Spleen (tissue), 11 donors: Measurements from ENCODE around the gene CRYBG1. TPM values are rescaled to one million over a fixed set of nuclear protein-coding genes. Genes with fewer than 3 reads are reported as not detected.

Source experiments
- DNase-seq: peaks from one replicate; pipeline ENCODE4 v3.0.0-alpha.2; 2020
- H3K27ac ChIP-seq, 8 donors: fragments of 200-600 bp; sonication (generic) in 7 of 8; 1 replicate in 4 of 8; 2 replicates in 4 of 8; pipeline versions ENCODE4 v1.5.0 to v1.8.0; 2016 to 2021; ENCODE audit warnings: inconsistent platforms in 4 of 8, mild to moderate bottlenecking in 4 of 8, moderate library complexity in 1 of 8
- H3K27me3 ChIP-seq, 7 donors: fragments of 200-600 bp; sonication (generic) in 6 of 7; replicated peaks in 1 of 7; 1 replicate in 4 of 7; 2 replicates in 3 of 7; pipeline versions ENCODE4 v1.5.0 to v1.8.0; 2016 to 2021; ENCODE audit warnings: inconsistent platforms in 3 of 7, mild to moderate bottlenecking in 1 of 7
- H3K36me3 ChIP-seq, 6 donors: fragments of 200-600 bp; sonication (generic) in 5 of 6; 1 replicate in 4 of 6; 2 replicates in 2 of 6; pipeline versions ENCODE4 v1.5.0 to v1.8.0; 2016 to 2021; ENCODE audit warnings: inconsistent platforms in 2 of 6
- H3K4me1 ChIP-seq, 6 donors: fragments of 200-600 bp; sonication (generic) in 5 of 6; 1 replicate in 3 of 6; 2 replicates in 3 of 6; pipeline versions ENCODE4 v1.5.0 to v1.8.0; 2016 to 2021; ENCODE audit warnings: inconsistent platforms in 3 of 6
- H3K4me3 ChIP-seq, 8 donors: fragments of 200-600 bp; sonication (generic) in 7 of 8; 1 replicate in 4 of 8; 2 replicates in 4 of 8; pipeline versions ENCODE4 v1.5.0 to v1.8.0; 2016 to 2021; ENCODE audit warnings: inconsistent platforms in 4 of 8, mild to moderate bottlenecking in 4 of 8, moderate library complexity in 2 of 8
- H3K9me3 ChIP-seq, 8 donors: fragments of 200-600 bp; sonication (generic) in 7 of 8; 1 replicate in 4 of 8; 2 replicates in 4 of 8; pipeline versions ENCODE4 v1.5.0 to v1.8.0; 2016 to 2021; ENCODE audit warnings: inconsistent platforms in 4 of 8
- POLR2A ChIP-seq, 3 donors: fragments of 450-650 bp; IDR thresholded peaks; one replicate each; pipeline ENCODE4 v1.5.1; 2017; ENCODE audit warnings: antibody characterized with exemption in 3 of 3, mild to moderate bottlenecking in 1 of 3
- POLR2AphosphoS5 ChIP-seq, 3 donors: sonication (generic); formaldehyde crosslinking; IDR thresholded peaks; one replicate each; pipeline ENCODE4 v1.5.1; 2017; ENCODE audit warnings: antibody characterized with exemption in 3 of 3
- WGBS, 5 donors: extraction: QIAGEN DNeasy Blood & Tissue Kit in 3 of 5; methylation state at CpG; one replicate each; pipeline versions ENCODE4 v1.1.5 to v1.1.7; 2013 to 2018; 5-methylcytosine and 5-hydroxymethylcytosine counted together
- intact Hi-C: fragments of 100-400 bp; cut with DNase I; formaldehyde crosslinking; loops from one replicate; pipeline ENCODE4 v1.15.0; 2023; ENCODE audit warnings: low total_unique reads
- polyA plus RNA-seq, 3 donors: library from polyadenylated mRNA; stranded (reverse); fragments of 200-250 nt; gene quantifications; one replicate each; pipeline ENCODE4 v1.2.1, GENCODE V29; 2013
- total RNA-seq, 7 donors: library from RNA; depleted of rRNA in 3 of 7; stranded (reverse); fragments of >200 nt in 3 of 7; fragmentation: NEBNext Ultra II Directional in 4 of 7; extraction: Animal tissue kit (Norgen Biotek cat#: 25700) in 4 of 7; gene quantifications; one replicate each; pipeline versions ENCODE4 v1.1.0 to v1.2.1, GENCODE V29; 2016 to 2021
- TF ChIP-seq, protein P1 (sequence below), 11 experiments: fragments of 200-600 bp in 7 of 11; fragments of 450-650 bp in 4 of 11; sonication (generic) in 4 of 11; IDR thresholded peaks in 8 of 11; conservative IDR thresholded peaks in 3 of 11; 1 replicate in 7 of 11; 2 replicates in 4 of 11; pipeline versions ENCODE4 v1.4.0 to v1.8.0; 2016 to 2021; ENCODE audit warnings: antibody characterized with exemption in 11 of 11, inconsistent platforms in 4 of 11, mild to moderate bottlenecking in 1 of 11
- donor health status: healthy with polysubstance abuse.
- donor health status: DM: no; HTN: no; CAD: no; lungs with moderate emphysema.
- donor health status: DM: no; HTN: no; CAD: no.
- donor health status: Bipolar disorder and iron deficiency.
- donor health status: healthy.
- donor health status: DM: no; HTN: no; CAD: no.
- donor health status: DM: yes; HTN: yes; CAD: no.

The CRYBG1 gene
- total and polyA plus RNA-seq, 10 donors, result 5.6 to 39.1 (median 28.1) TPM

DNA sequence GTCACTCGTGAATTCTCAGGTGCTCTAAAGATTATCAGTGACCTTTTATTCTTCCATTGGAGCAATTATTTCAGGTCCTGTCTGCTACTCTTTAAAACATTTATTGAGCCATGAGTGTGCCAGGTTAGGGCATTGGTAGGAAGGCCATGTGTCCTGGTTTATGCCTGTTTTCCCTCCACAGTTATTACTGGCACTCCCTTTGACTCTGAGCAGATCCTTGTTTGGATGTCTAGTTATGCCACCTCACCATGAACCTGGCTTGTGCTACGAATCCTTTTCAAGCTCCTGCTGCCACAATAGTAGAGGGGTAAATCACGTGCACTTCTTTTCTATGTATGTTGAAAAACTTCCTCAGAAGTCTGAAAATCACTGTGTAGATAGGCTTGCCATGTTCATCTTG, 27.4 kb downstream of the CRYBG1 start:
- H3K36me3 ChIP-seq, result no peaks in the 10 kb centered on the region
- no peak overlapping the region for H3K27ac ChIP-seq
- no peak overlapping the region for H3K4me3 ChIP-seq
- intact Hi-C loops, result no loop called here
- H3K27me3 ChIP-seq, result no peaks in the 10 kb centered on the region
- H3K4me1 ChIP-seq, result no peaks in the 10 kb centered on the region
- WGBS, 5 donors, result 75 to 88% (median 84%) methylated on average over 3 of the region's 3 CpGs
- TF ChIP-seq, protein P1, sequence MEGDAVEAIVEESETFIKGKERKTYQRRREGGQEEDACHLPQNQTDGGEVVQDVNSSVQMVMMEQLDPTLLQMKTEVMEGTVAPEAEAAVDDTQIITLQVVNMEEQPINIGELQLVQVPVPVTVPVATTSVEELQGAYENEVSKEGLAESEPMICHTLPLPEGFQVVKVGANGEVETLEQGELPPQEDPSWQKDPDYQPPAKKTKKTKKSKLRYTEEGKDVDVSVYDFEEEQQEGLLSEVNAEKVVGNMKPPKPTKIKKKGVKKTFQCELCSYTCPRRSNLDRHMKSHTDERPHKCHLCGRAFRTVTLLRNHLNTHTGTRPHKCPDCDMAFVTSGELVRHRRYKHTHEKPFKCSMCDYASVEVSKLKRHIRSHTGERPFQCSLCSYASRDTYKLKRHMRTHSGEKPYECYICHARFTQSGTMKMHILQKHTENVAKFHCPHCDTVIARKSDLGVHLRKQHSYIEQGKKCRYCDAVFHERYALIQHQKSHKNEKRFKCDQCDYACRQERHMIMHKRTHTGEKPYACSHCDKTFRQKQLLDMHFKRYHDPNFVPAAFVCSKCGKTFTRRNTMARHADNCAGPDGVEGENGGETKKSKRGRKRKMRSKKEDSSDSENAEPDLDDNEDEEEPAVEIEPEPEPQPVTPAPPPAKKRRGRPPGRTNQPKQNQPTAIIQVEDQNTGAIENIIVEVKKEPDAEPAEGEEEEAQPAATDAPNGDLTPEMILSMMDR (IDR thresholded peaks at IDR 0.05 in 8 of 11, conservative IDR thresholded peaks at IDR 0.05 in 3 of 11), result no peak
- TF ChIP-seq POLR2AphosphoS5 (IDR thresholded peaks at IDR 0.05) (no peak), POLR2A (IDR thresholded peaks at IDR 0.05) (no peak)
- H3K9me3 ChIP-seq, result no peaks in the 10 kb centered on the region
- DNase-seq, result no peak

- no peak for DNase-seq
- Histone ChIP-seq H3K4me3 (no peak overlapping the region), H3K36me3 (no peaks in the 10 kb centered on the region), H3K27me3 (no peaks in the 10 kb centered on the region), H3K9me3 (no peaks in the 10 kb centered on the region), H3K4me1 (no peaks in the 10 kb centered on the region), H3K27ac (no peak overlapping the region)
- intact Hi-C loops, result no loop called here
- TF ChIP-seq, protein P1 (IDR thresholded peaks at IDR 0.05 in 8 of 11, conservative IDR thresholded peaks at IDR 0.05 in 3 of 11), result no peak
- TF ChIP-seq POLR2A (IDR thresholded peaks at IDR 0.05) (no peak), POLR2AphosphoS5 (IDR thresholded peaks at IDR 0.05) (no peak)
- WGBS, 5 donors, result 42 to 89% (median 52%) methylated on average over 1 of the region's 1 CpG
Measured at GRCh38 chr6:106390088-106390487, 29.6 kb downstream of the CRYBG1 start.

- Histone ChIP-seq H3K27me3 (peaks cover 0 to 15% (median 0%) of the 10 kb centered on the region in 7 donors), H3K9me3 (no peaks in the 10 kb centered on the region), H3K4me1 (no peaks in the 10 kb centered on the region), H3K27ac (no peak overlapping the region), H3K36me3 (no peaks in the 10 kb centered on the region), H3K4me3 (no peak overlapping the region)
- 80 to 89% (median 86%) methylated on average over 7 of the region's 7 CpGs for WGBS, 5 donors
- intact Hi-C loops, result no loop called here
- TF ChIP-seq POLR2A (IDR thresholded peaks at IDR 0.05), result no peak
- TF ChIP-seq, protein P1 (IDR thresholded peaks at IDR 0.05 in 8 of 11, conservative IDR thresholded peaks at IDR 0.05 in 3 of 11), result no peak
- TF ChIP-seq POLR2AphosphoS5 (IDR thresholded peaks at IDR 0.05), result no peak
- no peak for DNase-seq
Measured at GRCh38 chr6:106396426-106397220, 36.1 kb downstream of the CRYBG1 start.

GRCh38 chr6:106397431-106397830, 36.9 kb downstream of the CRYBG1 start:
- TF ChIP-seq POLR2AphosphoS5 (IDR thresholded peaks at IDR 0.05) (no peak), POLR2A (IDR thresholded peaks at IDR 0.05) (no peak)
- TF ChIP-seq, protein P1 (IDR thresholded peaks at IDR 0.05 in 8 of 11, conservative IDR thresholded peaks at IDR 0.05 in 3 of 11), result no peak
- no peak for DNase-seq
- peaks cover 0 to 15% (median 0%) of the 10 kb centered on the region in 7 donors for H3K27me3 ChIP-seq
- no peaks in the 10 kb centered on the region for H3K9me3 ChIP-seq
- 83 to 95% (median 94%) methylated on average over 2 of the region's 2 CpGs for WGBS, 5 donors
- intact Hi-C loops, result no loop called here
- H3K4me1 ChIP-seq, result no peaks in the 10 kb centered on the region
- no peak overlapping the region for H3K27ac ChIP-seq
- no peaks in the 10 kb centered on the region for H3K36me3 ChIP-seq
- no peak overlapping the region for H3K4me3 ChIP-seq
